ENCODE measurements around the gene OCSTAMP.
A peak's percentile ranks its signal among the peaks of the same experiment; 100 is the strongest.

The OCSTAMP gene
- 10.6 to 98.7 (median 42.3) reads per million in 18 experiments for total RNA-seq

GRCh38 chr20:46550461-46550860 is at the start of gene OCSTAMP:
Gene OCSTAMP (minus strand): TSS chr20:46550654. CDS start chr20:46550560, 94 bp downstream.
- peak; percentile 63 to 88 for DNase-seq

GRCh38 chr20:46599227-46599987 is 49.0 kb upstream of the OCSTAMP start:
- no peak for DNase-seq

- DNase-seq, result no peak
Measured at GRCh38 chr20:46595933-46596332, 45.5 kb upstream of the OCSTAMP start.

GRCh38 chr20:46594725-46595124 is 44.3 kb upstream of the OCSTAMP start:
- DNase-seq, result no peak

GRCh38 chr20:46592580-46593362 is 42.3 kb upstream of the OCSTAMP start:
- DNase-seq, result peak in 1 of 2 donors; percentile 31

- no peak for DNase-seq
Measured at GRCh38 chr20:46590443-46590842, 40.0 kb upstream of the OCSTAMP start.

GRCh38 chr20:46588532-46589511 is 38.4 kb upstream of the OCSTAMP start:
- no peak for DNase-seq

GRCh38 chr20:46587986-46588385 is 37.5 kb upstream of the OCSTAMP start:
- DNase-seq, result no peak

GRCh38 chr20:46586724-46587123 is 36.3 kb upstream of the OCSTAMP start:
- no peak for DNase-seq

- DNase-seq, result no peak
Measured at GRCh38 chr20:46584508-46584907, 34.1 kb upstream of the OCSTAMP start.

- DNase-seq, result no peak
Measured at GRCh38 chr20:46583411-46584214, 33.2 kb upstream of the OCSTAMP start.

- DNase-seq, result no peak
Measured at GRCh38 chr20:46582648-46583047, 32.2 kb upstream of the OCSTAMP start.

GRCh38 chr20:46581391-46581790 is 30.9 kb upstream of the OCSTAMP start:
- peak; percentile 57 to 60 for DNase-seq

GRCh38 chr20:46580613-46581205 is 30.3 kb upstream of the OCSTAMP start:
- no peak for DNase-seq

GRCh38 chr20:46578745-46579144 is 28.3 kb upstream of the OCSTAMP start:
- DNase-seq, result no peak

- no peak for DNase-seq
Measured at GRCh38 chr20:46576774-46577395, 26.4 kb upstream of the OCSTAMP start.

GRCh38 chr20:46575937-46576461 is 25.5 kb upstream of the OCSTAMP start:
- peak; percentile 31 to 35 for DNase-seq

- no peak for DNase-seq
Measured at GRCh38 chr20:46575394-46575793, 24.9 kb upstream of the OCSTAMP start.

GRCh38 chr20:46573788-46574584 is 23.5 kb upstream of the OCSTAMP start:
- DNase-seq, result no peak

GRCh38 chr20:46573234-46573633 is 22.8 kb upstream of the OCSTAMP start:
- no peak for DNase-seq

Data from inflammatory macrophage (primary cell).